B cell (primary cell): Measurements from ENCODE around the gene PPFIA2. TPM values are rescaled to one million over a fixed set of nuclear protein-coding genes. Genes with fewer than 3 reads are reported as not detected.

ENCODE experiments used
- ATAC-seq: fragments of 200-7000 bp; cut with Tn5 transposase; one replicate; pipeline ENCODE4 v1.10.0; 2021; ENCODE audit warnings: low read depth, mild to moderate bottlenecking, moderate number of reproducible peaks, moderate library complexity
- CTCF ChIA-PET: fragments of 350-600 bp; sonication (Branson Sonifier 250); formaldehyde crosslinking; loops from one replicate; lab custom pipeline; 2021; ENCODE audit warnings: antibody characterized with exemption, inconsistent platforms; lab: Charles Lee
- POLR2A ChIA-PET: fragments of 350-600 bp; sonication (Branson Sonifier 250); formaldehyde crosslinking; loops from one replicate; lab custom pipeline; 2021; ENCODE audit warnings: antibody characterized with exemption; lab: Charles Lee
- DNase-seq: peaks from one replicate; pipeline ENCODE4 v3.0.0; 2013
- H2AFZ ChIP-seq: 2 replicates; pipeline ENCODE4 v1.6.1; 2012; ENCODE audit warnings: mild to moderate bottlenecking, low read depth, low read length; ENCODE audit not compliant: insufficient read depth, poor library complexity, severe bottlenecking
- H3K27ac ChIP-seq, 2 donors: 1 replicate in 1 of 2; 2 replicates in 1 of 2; pipeline ENCODE4 v1.5.1; 2012 to 2013; ENCODE audit warnings: low read length in 2 of 2, mild to moderate bottlenecking in 2 of 2, moderate library complexity in 1 of 2
- H3K27me3 ChIP-seq, 4 experiments: fragments of 200-600 bp in 1 of 4; sonication (generic) in 1 of 4; replicated peaks in 1 of 4; 1 replicate in 2 of 4; 2 replicates in 2 of 4; pipeline versions ENCODE4 v1.6.1 to v1.7.0; 2013 to 2016; ENCODE audit warnings: low read length in 3 of 4, mild to moderate bottlenecking in 2 of 4, mixed read lengths in 1 of 4, moderate library complexity in 1 of 4; ENCODE audit not compliant: insufficient read depth in 4 of 4, control insufficient read depth in 3 of 4; ENCODE audit errors: control extremely low read depth in 1 of 4
- H3K36me3 ChIP-seq, 2 experiments: replicated peaks in 1 of 2; 1 replicate in 1 of 2; 2 replicates in 1 of 2; pipeline versions ENCODE4 v1.6.1 to v1.7.1; 2013; ENCODE audit warnings: low read length in 1 of 2; ENCODE audit not compliant: insufficient read depth in 2 of 2, control insufficient read depth in 1 of 2; ENCODE audit errors: control extremely low read depth in 1 of 2, extremely low read depth in 1 of 2
- H3K4me1 ChIP-seq, 2 donors: fragments of 200-600 bp in 1 of 2; sonication (generic) in 1 of 2; 1 replicate in 1 of 2; 2 replicates in 1 of 2; pipeline versions ENCODE4 v1.5.1 to v1.6.1; 2013 to 2017; ENCODE audit warnings: low read length in 2 of 2; ENCODE audit not compliant: control insufficient read depth in 2 of 2, insufficient read depth in 2 of 2
- H3K4me2 ChIP-seq: replicated peaks from 2 replicates; pipeline ENCODE3; 2012; ENCODE audit warnings: mild to moderate bottlenecking, low read depth, low read length; ENCODE audit not compliant: poor library complexity, severe bottlenecking
- H3K4me3 ChIP-seq, 5 experiments: fragments of 200-600 bp in 1 of 5; sonication (generic) in 1 of 5; 1 replicate in 3 of 5; 2 replicates in 2 of 5; pipeline versions ENCODE4 v1.5.1 to v1.7.0; 2011 to 2016; ENCODE audit warnings: low read length in 4 of 5, mild to moderate bottlenecking in 4 of 5, low read depth in 2 of 5, control low read depth in 1 of 5, moderate library complexity in 1 of 5; ENCODE audit not compliant: insufficient read depth in 1 of 5; ENCODE audit errors: control extremely low read depth in 1 of 5, extremely low read depth in 1 of 5
- H3K79me2 ChIP-seq: fragments of 200-600 bp; sonication (generic); one replicate; pipeline ENCODE4 v1.6.0; 2016; ENCODE audit warnings: low read length; ENCODE audit not compliant: control insufficient read depth, insufficient read depth
- H3K9ac ChIP-seq: fragments of 200-600 bp; sonication (generic); 2 replicates; pipeline ENCODE4 v1.6.1; 2017; ENCODE audit warnings: mild to moderate bottlenecking, low read length, moderate library complexity
- H3K9me3 ChIP-seq, 3 donors: one replicate each; pipeline versions ENCODE4 v1.6.1 to v1.7.1; 2013; ENCODE audit warnings: low read length in 2 of 3; ENCODE audit not compliant: control insufficient read depth in 2 of 3, insufficient read depth in 1 of 3; ENCODE audit errors: control extremely low read depth in 1 of 3
- H4K20me1 ChIP-seq: 2 replicates; pipeline ENCODE4 v1.6.0; 2012; ENCODE audit warnings: mild to moderate bottlenecking, low read length; ENCODE audit not compliant: insufficient read depth, control insufficient read depth, poor library complexity, severe bottlenecking
- H3K27ac Mint-ChIP-seq: one replicate; pipeline ENCODE4 v1.8.0; 2021; ENCODE audit warnings: mixed read lengths
- H3K27me3 Mint-ChIP-seq: one replicate; pipeline ENCODE4 v1.8.0; 2021; ENCODE audit warnings: mixed read lengths
- H3K4me1 Mint-ChIP-seq: one replicate; pipeline ENCODE4 v1.8.0; 2021; ENCODE audit warnings: mixed read lengths
- H3K4me3 Mint-ChIP-seq: one replicate; pipeline ENCODE4 v1.8.0; 2021; ENCODE audit warnings: mixed read lengths
- H3K9me3 Mint-ChIP-seq: one replicate; pipeline ENCODE4 v1.8.0; 2022; ENCODE audit warnings: mixed read lengths; ENCODE audit not compliant: insufficient read depth
- EZH2 ChIP-seq: IDR thresholded peaks from 2 replicates; pipeline ENCODE4 v1.6.1; 2012; ENCODE audit warnings: borderline replicate concordance, low read depth, mild to moderate bottlenecking, moderate library complexity, low read length; ENCODE audit not compliant: insufficient read depth, poor library complexity, severe bottlenecking
- WGBS: methylation state at CpG from one replicate; pipeline ENCODE4 v1.1.5; 2013; ENCODE audit warnings: missing lambda C conversion rate; ENCODE audit not compliant: insufficient coverage; 5-methylcytosine and 5-hydroxymethylcytosine counted together
- intact Hi-C: fragments of 100-400 bp; cut with micrococcal nuclease; formaldehyde crosslinking; loops from one replicate; pipeline ENCODE4 v1.10.0; 2022
- polyA plus RNA-seq: library from polyadenylated mRNA; depleted of rRNA; stranded (reverse); fragments of >200 nt; gene quantifications from 2 replicates; pipeline ENCODE4 v1.2.3, GENCODE V29; 2012
- total RNA-seq, 2 donors: library from RNA; stranded (reverse); fragments of 120-200 nt in 1 of 2; gene quantifications; 1 replicate in 1 of 2; 2 replicates in 1 of 2; pipeline versions ENCODE4 v1.2.3 to v1.2.4, GENCODE V29; 2013 to 2022
- TF ChIP-seq, protein P1 (sequence below): fragments of 200-600 bp; IDR thresholded peaks from one replicate; pipeline ENCODE4 v1.8.0; 2022; ENCODE audit warnings: antibody characterized with exemption, mild to moderate bottlenecking

PPFIA2 gene
- total and polyA plus RNA-seq, 2 donors (not counting 1 experiment from before 2014, with no cell fraction given) = not detected

DNA sequence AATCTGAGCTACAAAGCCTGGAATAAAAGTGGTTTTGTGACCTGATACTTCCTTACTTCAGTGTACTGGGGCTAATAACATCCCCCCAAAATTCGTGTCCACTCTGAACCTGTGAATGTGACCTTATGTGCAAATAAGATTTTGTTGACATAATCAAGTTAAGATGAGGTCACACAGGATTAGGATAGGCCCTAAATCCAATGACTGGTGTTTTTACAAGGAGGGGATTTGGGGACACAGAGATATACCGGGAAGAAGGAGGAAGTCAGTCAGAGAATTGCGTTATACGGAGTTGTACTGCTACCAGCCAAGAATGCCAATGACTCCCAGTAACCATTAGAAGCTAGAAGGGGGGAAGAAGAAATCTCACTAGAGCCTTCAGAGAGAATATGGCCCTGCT, 381.4 kb downstream of the PPFIA2 start:
- CTCF ChIA-PET = no interaction called here
- Histone ChIP-seq H3K9me3 (no peaks in the 10 kb centered on the region), H3K4me1 (no peaks in the 10 kb centered on the region), H3K27ac (no peak overlapping the region), H3K9ac (no peak overlapping the region), H4K20me1 (no peaks in the 10 kb centered on the region), H3K79me2 (no peaks in the 10 kb centered on the region), H3K27me3 (no peaks in the 10 kb centered on the region), H3K4me3 (no peak overlapping the region), H3K4me2 (no peak overlapping the region), H3K36me3 (no peaks in the 10 kb centered on the region), H2AFZ (no peak overlapping the region)
- Mint-ChIP-seq H3K9me3 (peaks cover 3% of the 10 kb centered on the region), H3K27ac (no peak overlapping the region), H3K4me1 (no peaks in the 10 kb centered on the region), H3K4me3 (no peak overlapping the region), H3K27me3 (no peaks in the 10 kb centered on the region)
- intact Hi-C loops = no loop called here
- ATAC-seq (no peak), DNase-seq (no peak)
- TF ChIP-seq EZH2 = no peak
- TF ChIP-seq, protein P1, sequence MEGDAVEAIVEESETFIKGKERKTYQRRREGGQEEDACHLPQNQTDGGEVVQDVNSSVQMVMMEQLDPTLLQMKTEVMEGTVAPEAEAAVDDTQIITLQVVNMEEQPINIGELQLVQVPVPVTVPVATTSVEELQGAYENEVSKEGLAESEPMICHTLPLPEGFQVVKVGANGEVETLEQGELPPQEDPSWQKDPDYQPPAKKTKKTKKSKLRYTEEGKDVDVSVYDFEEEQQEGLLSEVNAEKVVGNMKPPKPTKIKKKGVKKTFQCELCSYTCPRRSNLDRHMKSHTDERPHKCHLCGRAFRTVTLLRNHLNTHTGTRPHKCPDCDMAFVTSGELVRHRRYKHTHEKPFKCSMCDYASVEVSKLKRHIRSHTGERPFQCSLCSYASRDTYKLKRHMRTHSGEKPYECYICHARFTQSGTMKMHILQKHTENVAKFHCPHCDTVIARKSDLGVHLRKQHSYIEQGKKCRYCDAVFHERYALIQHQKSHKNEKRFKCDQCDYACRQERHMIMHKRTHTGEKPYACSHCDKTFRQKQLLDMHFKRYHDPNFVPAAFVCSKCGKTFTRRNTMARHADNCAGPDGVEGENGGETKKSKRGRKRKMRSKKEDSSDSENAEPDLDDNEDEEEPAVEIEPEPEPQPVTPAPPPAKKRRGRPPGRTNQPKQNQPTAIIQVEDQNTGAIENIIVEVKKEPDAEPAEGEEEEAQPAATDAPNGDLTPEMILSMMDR = no peak
- WGBS = 80% methylated on average over 1 of the region's 4 CpGs
- POLR2A ChIA-PET = no interaction called here

DNA sequence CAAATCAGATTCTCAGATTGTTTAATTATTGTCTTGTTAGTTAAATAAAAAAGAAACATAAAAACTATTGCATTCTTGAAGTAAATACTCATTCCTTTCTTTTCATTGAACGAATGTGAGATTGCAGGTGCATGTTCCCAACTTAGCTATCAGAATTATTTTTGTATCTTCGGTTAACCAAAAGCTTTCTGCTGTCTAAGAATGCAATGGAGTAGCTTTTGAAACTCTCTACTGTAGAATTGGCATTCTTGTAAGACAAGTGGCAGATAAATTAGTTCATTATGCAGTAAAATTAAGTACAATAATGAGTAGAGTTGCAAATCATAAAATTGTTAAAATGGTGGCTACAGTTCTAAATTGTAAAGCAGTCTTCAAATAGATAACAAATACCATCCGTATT, 383.2 kb downstream of the PPFIA2 start:
- WGBS = no CpG with 5 or more reads among the region's 3 CpGs

More for the DNA sequence above, 383.2 kb downstream of the PPFIA2 start:
- H3K27me3 Mint-ChIP-seq = no peaks in the 10 kb centered on the region
- ATAC-seq (no peak), DNase-seq (no peak)
- ChIA-PET CTCF (no interaction called here), POLR2A (no interaction called here)
- Histone ChIP-seq H3K27me3 (no peaks in the 10 kb centered on the region), H3K36me3 (no peaks in the 10 kb centered on the region), H3K4me3 (no peak overlapping the region), H2AFZ (no peak overlapping the region), H3K79me2 (no peaks in the 10 kb centered on the region), H3K9me3 (no peaks in the 10 kb centered on the region), H4K20me1 (no peaks in the 10 kb centered on the region), H3K4me2 (no peak overlapping the region), H3K9ac (no peak overlapping the region), H3K27ac (no peak overlapping the region), H3K4me1 (no peaks in the 10 kb centered on the region)
- TF ChIP-seq, protein P1 = no peak
- TF ChIP-seq EZH2 = no peak
- no peaks in the 10 kb centered on the region for H3K4me1 Mint-ChIP-seq
- intact Hi-C loops = no loop called here
- H3K9me3 Mint-ChIP-seq = peaks cover 3% of the 10 kb centered on the region
- H3K27ac Mint-ChIP-seq = no peak overlapping the region
- H3K4me3 Mint-ChIP-seq = no peak overlapping the region
